ENCODE results near the gene KDM1A. TPM values are rescaled to one million over a fixed set of nuclear protein-coding genes. Genes with fewer than 3 reads are reported as not detected.

Gene KDM1A
- total and polyA plus RNA-seq, 9 of the 15 experiments (the other 6 are each of a cell fraction or from before 2014, with no cell fraction given), result 59.2 to 181 (median 168) TPM

GRCh38 chr1:23126801-23127200, 107.5 kb downstream of the KDM1A start:
- CTCF ChIA-PET (ENCODE audit: low intra/inter-chr PET ratio), result no interaction called here
- H3K9ac ChIP-seq (ENCODE audit: insufficient read depth in 1 of 2, low read depth in 2 of 2, low read length in 2 of 2), result no peak overlapping the region
- no peak overlapping the region for H2AFZ ChIP-seq (ENCODE audit: low read depth, low read length)
- no peak for FAIRE-seq
- H3K4me3 ChIP-seq, result no peak overlapping the region
- no peak overlapping the region for H3K4me2 ChIP-seq (ENCODE audit: insufficient read depth, low read length)
- in situ Hi-C loops (cut with MboI), result no loop called here
- DNase-seq (ENCODE audit: extremely low read depth in 1 of 4, low spot score in 3 of 4), result no peak
- H3K4me1 ChIP-seq (replicated peaks in 1 of 2; ENCODE audit: control insufficient read depth in 2 of 2, insufficient read depth in 2 of 2, low read length in 2 of 2), result peaks cover 5 to 26% of the 10 kb centered on the region in 2 experiments; a peak in 3 of 5 replicates
- BruUV-seq (replicated peaks), result no TSS peak
- H3K79me2 ChIP-seq (ENCODE audit: control insufficient read depth, insufficient read depth, low read length), result peaks cover 22% of the 10 kb centered on the region
- no peak overlapping the region for H3K27ac ChIP-seq (ENCODE audit: extremely low read depth, low read depth, low read length)
- no peaks in the 10 kb centered on the region for H4K20me1 ChIP-seq (replicated peaks; ENCODE audit: control insufficient read depth, insufficient read depth, low read length)
- intact Hi-C loops (cut with micrococcal nuclease), result no loop called here
- H3K36me3 ChIP-seq (ENCODE audit: control insufficient read depth, insufficient read depth, low read length), result no peaks in the 10 kb centered on the region
- TF ChIP-seq ZNF75A (CRISPR knock-in tag; IDR thresholded peaks at IDR 0.05), result no peak
- TF ChIP-seq CHD2 (IDR thresholded peaks at IDR 0.05; ENCODE audit: low read depth, low read length), result no peak
- TF ChIP-seq NFIC (IDR thresholded peaks at IDR 0.05), result no peak
- TF ChIP-seq PREB (CRISPR knock-in tag; IDR thresholded peaks at IDR 0.05), result no peak
- 84% methylated on average over 3 of the region's 3 CpGs for WGBS (ENCODE audit: insufficient coverage, low coverage, missing lambda C conversion rate)
- no peaks in the 10 kb centered on the region for H3K9me3 ChIP-seq (replicated peaks; ENCODE audit: control insufficient read depth, insufficient read depth, low read depth, low read length)
- POLR2A ChIA-PET, result interaction anchor here (0.5 to 4.6 kb wide), 6 partner anchors 9 to 34 kb away, joined by 3 to 28 read pairs (median 4); no protein-coding TSS in a partner anchor
- H3K9me1 ChIP-seq (ENCODE audit: control insufficient read depth, insufficient read depth, low read length), result no peaks in the 10 kb centered on the region
- no peaks in the 10 kb centered on the region for H3K27me3 ChIP-seq (ENCODE audit: control insufficient read depth in 2 of 2, insufficient read depth in 2 of 2, low read length in 2 of 2)
- no peak for ATAC-seq

- Histone ChIP-seq H3K4me3 (no peak overlapping the region), H3K27me3 (ENCODE audit: control insufficient read depth in 2 of 2, insufficient read depth in 2 of 2, low read length in 2 of 2) (no peaks in the 10 kb centered on the region), H3K4me2 (ENCODE audit: insufficient read depth, low read length) (no peak overlapping the region), H3K27ac (ENCODE audit: extremely low read depth, low read depth, low read length) (no peak overlapping the region), H3K9me3 (replicated peaks; ENCODE audit: control insufficient read depth, insufficient read depth, low read depth, low read length) (no peaks in the 10 kb centered on the region), H3K4me1 (replicated peaks in 1 of 2; ENCODE audit: control insufficient read depth in 2 of 2, insufficient read depth in 2 of 2, low read length in 2 of 2) (peaks cover 0 to 11% of the 10 kb centered on the region in 2 experiments; a peak in 1 of 5 replicates), H4K20me1 (replicated peaks; ENCODE audit: control insufficient read depth, insufficient read depth, low read length) (no peaks in the 10 kb centered on the region), H3K36me3 (ENCODE audit: control insufficient read depth, insufficient read depth, low read length) (no peaks in the 10 kb centered on the region), H3K79me2 (ENCODE audit: control insufficient read depth, insufficient read depth, low read length) (peaks cover 22% of the 10 kb centered on the region), H2AFZ (ENCODE audit: low read depth, low read length) (no peak overlapping the region), H3K9ac (ENCODE audit: insufficient read depth in 1 of 2, low read depth in 2 of 2, low read length in 2 of 2) (no peak overlapping the region), H3K9me1 (ENCODE audit: control insufficient read depth, insufficient read depth, low read length) (no peaks in the 10 kb centered on the region)
- no TSS peak for BruUV-seq (replicated peaks)
- in situ Hi-C loops (cut with MboI) (no loop called here), intact Hi-C loops (cut with micrococcal nuclease) (no loop called here)
- ChIA-PET CTCF (ENCODE audit: low intra/inter-chr PET ratio) (no interaction called here), POLR2A (interaction anchor here (1.1 kb wide), 1 partner anchor 11 kb away, joined by 4 read pairs; no protein-coding TSS in a partner anchor)
- DNase-seq (ENCODE audit: extremely low read depth in 1 of 4, low spot score in 3 of 4) (no peak), FAIRE-seq (no peak), ATAC-seq (no peak)
- TF ChIP-seq RBM39 (optimal IDR thresholded peaks at IDR 0.05; ENCODE audit: low read depth, low read length), result no peak
- no peak for TF ChIP-seq NFRKB (IDR thresholded peaks at IDR 0.05; ENCODE audit: low read depth)
- no peak for TF ChIP-seq ARID4B (CRISPR knock-in tag; IDR thresholded peaks at IDR 0.05)
- TF ChIP-seq PURB (CRISPR knock-in tag; IDR thresholded peaks at IDR 0.05; ENCODE audit: low read depth), result no peak
- no peak for TF ChIP-seq FUS (optimal IDR thresholded peaks at IDR 0.05; ENCODE audit: low read depth, low read length)
These were observed 110.6 kb downstream of the KDM1A start for GRCh38 chr1:23129846-23130245.

Measured in K562 (cell line).